ENCODE data around the gene SLC38A7. TPM values are rescaled to one million over a fixed set of nuclear protein-coding genes. Genes with fewer than 3 reads are reported as not detected.
A peak's percentile ranks its signal among the peaks of the same experiment; 100 is the strongest.

SLC38A7 gene
- total RNA-seq, 1 donor from 2014 or later = 40.2 TPM

GRCh38 chr16:58658796-58659211, 25.8 kb downstream of the SLC38A7 start:
- Histone ChIP-seq H3K9me3 (ENCODE audit: insufficient read depth, low read depth, low read length) (no peaks in the 10 kb centered on the region), H3K36me3 (ENCODE audit: insufficient read depth, low read length) (no peaks in the 10 kb centered on the region), H4K20me1 (ENCODE audit: insufficient read depth, low read length) (no peaks in the 10 kb centered on the region), H3K4me3 (ENCODE audit: insufficient read depth, low read depth, low read length) (no peak overlapping the region), H3K79me2 (ENCODE audit: insufficient read depth, low read length) (no peaks in the 10 kb centered on the region), H3K4me1 (ENCODE audit: insufficient read depth, low read length) (no peaks in the 10 kb centered on the region), H3K9ac (ENCODE audit: low read length) (no peak overlapping the region), H3K4me2 (ENCODE audit: low read length) (no peak overlapping the region), H3K27me3 (ENCODE audit: insufficient read depth, low read length) (no peaks in the 10 kb centered on the region), H2AFZ (ENCODE audit: low read depth, low read length) (no peak overlapping the region), H3K27ac (ENCODE audit: low read depth, low read length) (no peak overlapping the region)
- TF ChIP-seq EZH2 (IDR thresholded peaks at IDR 0.05; ENCODE audit: insufficient read depth, low read length) = no peak
- TF ChIP-seq CTCF (IDR thresholded peaks at IDR 0.05; ENCODE audit: insufficient read depth, low read depth, low read length) = no peak
- Mint-ChIP-seq H3K36me3 (ENCODE audit: low read depth, unreplicated experiment) (no peaks in the 10 kb centered on the region), H3K9me3 (ENCODE audit: unreplicated experiment) (no peaks in the 10 kb centered on the region), H3K4me1 (ENCODE audit: low read depth, unreplicated experiment) (peaks cover 4% of the 10 kb centered on the region), H3K4me3 (ENCODE audit: unreplicated experiment) (no peak overlapping the region), H3K27ac (ENCODE audit: unreplicated experiment) (no peak overlapping the region), H3K27me3 (ENCODE audit: low read depth, unreplicated experiment) (peaks cover 7% of the 10 kb centered on the region)
- FAIRE-seq (no peak), DNase-seq (ENCODE audit: low read depth) (no peak)

GRCh38 chr16:58656899-58657298, 27.7 kb downstream of the SLC38A7 start:
- no peaks in the 10 kb centered on the region for H3K9me3 Mint-ChIP-seq (ENCODE audit: unreplicated experiment)
- H3K4me1 Mint-ChIP-seq (ENCODE audit: low read depth, unreplicated experiment) = peaks cover 4% of the 10 kb centered on the region
- Histone ChIP-seq H3K27ac (ENCODE audit: low read depth, low read length) (no peak overlapping the region), H3K4me1 (ENCODE audit: insufficient read depth, low read length) (peaks cover 2% of the 10 kb centered on the region), H3K36me3 (ENCODE audit: insufficient read depth, low read length) (no peaks in the 10 kb centered on the region), H3K27me3 (ENCODE audit: insufficient read depth, low read length) (no peaks in the 10 kb centered on the region), H2AFZ (ENCODE audit: low read depth, low read length) (no peak overlapping the region), H3K4me2 (ENCODE audit: low read length) (no peak overlapping the region), H3K9me3 (ENCODE audit: insufficient read depth, low read depth, low read length) (no peaks in the 10 kb centered on the region), H3K9ac (ENCODE audit: low read length) (no peak overlapping the region), H3K79me2 (ENCODE audit: insufficient read depth, low read length) (no peaks in the 10 kb centered on the region), H4K20me1 (ENCODE audit: insufficient read depth, low read length) (no peaks in the 10 kb centered on the region), H3K4me3 (ENCODE audit: insufficient read depth, low read depth, low read length) (no peak overlapping the region)
- H3K4me3 Mint-ChIP-seq (ENCODE audit: unreplicated experiment) = no peak overlapping the region
- FAIRE-seq = no peak
- no peaks in the 10 kb centered on the region for H3K36me3 Mint-ChIP-seq (ENCODE audit: low read depth, unreplicated experiment)
- H3K27ac Mint-ChIP-seq (ENCODE audit: unreplicated experiment) = no peak overlapping the region
- TF ChIP-seq EZH2 (IDR thresholded peaks at IDR 0.05; ENCODE audit: insufficient read depth, low read length) = no peak
- TF ChIP-seq CTCF (IDR thresholded peaks at IDR 0.05; ENCODE audit: insufficient read depth, low read depth, low read length) = no peak
- H3K27me3 Mint-ChIP-seq (ENCODE audit: low read depth, unreplicated experiment) = peaks cover 10% of the 10 kb centered on the region
- no peak for DNase-seq (ENCODE audit: low read depth)

- DNase-seq (ENCODE audit: low read depth) (no peak), FAIRE-seq (no peak)
- Histone ChIP-seq H3K4me3 (ENCODE audit: insufficient read depth, low read depth, low read length) (no peak overlapping the region), H3K4me2 (ENCODE audit: low read length) (no peak overlapping the region), H3K79me2 (ENCODE audit: insufficient read depth, low read length) (no peaks in the 10 kb centered on the region), H3K27ac (ENCODE audit: low read depth, low read length) (no peak overlapping the region), H4K20me1 (ENCODE audit: insufficient read depth, low read length) (no peaks in the 10 kb centered on the region), H3K9me3 (ENCODE audit: insufficient read depth, low read depth, low read length) (no peaks in the 10 kb centered on the region), H3K27me3 (ENCODE audit: insufficient read depth, low read length) (no peaks in the 10 kb centered on the region), H3K4me1 (ENCODE audit: insufficient read depth, low read length) (peaks cover 3% of the 10 kb centered on the region), H2AFZ (ENCODE audit: low read depth, low read length) (no peak overlapping the region), H3K9ac (ENCODE audit: low read length) (no peak overlapping the region), H3K36me3 (ENCODE audit: insufficient read depth, low read length) (no peaks in the 10 kb centered on the region)
- no peak overlapping the region for H3K4me3 Mint-ChIP-seq (ENCODE audit: unreplicated experiment)
- H3K4me1 Mint-ChIP-seq (ENCODE audit: low read depth, unreplicated experiment) = no peaks in the 10 kb centered on the region
- TF ChIP-seq CTCF (IDR thresholded peaks at IDR 0.05; ENCODE audit: insufficient read depth, low read depth, low read length) = no peak
- TF ChIP-seq EZH2 (IDR thresholded peaks at IDR 0.05; ENCODE audit: insufficient read depth, low read length) = no peak
- H3K9me3 Mint-ChIP-seq (ENCODE audit: unreplicated experiment) = no peaks in the 10 kb centered on the region
- H3K27me3 Mint-ChIP-seq (ENCODE audit: low read depth, unreplicated experiment) = peaks cover 10% of the 10 kb centered on the region
- peak overlapping the region; percentile 58 for H3K27ac Mint-ChIP-seq (ENCODE audit: unreplicated experiment)
- H3K36me3 Mint-ChIP-seq (ENCODE audit: low read depth, unreplicated experiment) = no peaks in the 10 kb centered on the region
Measured at GRCh38 chr16:58655215-58655596, 29.4 kb downstream of the SLC38A7 start.

All from astrocyte (in vitro differentiated cells and primary cell).